SJSA1 (cell line): Measurements from ENCODE around the gene APOL4. TPM values are rescaled to one million over a fixed set of nuclear protein-coding genes. Genes with fewer than 3 reads are reported as not detected.

Source experiments
- DNase-seq, 2 experiments: peaks; one replicate each; pipeline ENCODE4 v3.0.0-alpha.2; 2015 to 2020; ENCODE audit warnings: low spot score in 2 of 2, low read depth in 1 of 2
- H3K27ac ChIP-seq: fragments of 250-450 bp; sonication (Bioruptor Pico); 2 replicates; pipeline ENCODE4 v1.5.1; 2020; ENCODE audit warnings: mild to moderate bottlenecking, moderate library complexity
- H3K27me3 ChIP-seq: fragments of 250-450 bp; sonication (Bioruptor Pico); replicated peaks from 2 replicates; pipeline ENCODE4 v1.5.1; 2020; ENCODE audit warnings: mild to moderate bottlenecking, moderate library complexity
- H3K36me3 ChIP-seq: fragments of 250-450 bp; sonication (Bioruptor Pico); 2 replicates; pipeline ENCODE4 v1.5.1; 2020; ENCODE audit warnings: mild to moderate bottlenecking
- H3K4me1 ChIP-seq: fragments of 250-450 bp; sonication (Bioruptor Pico); replicated peaks from 2 replicates; pipeline ENCODE4 v1.6.1; 2021; ENCODE audit warnings: mild to moderate bottlenecking
- H3K4me3 ChIP-seq: fragments of 250-450 bp; sonication (Bioruptor Pico); 2 replicates; pipeline ENCODE4 v1.5.1; 2020; ENCODE audit warnings: mild to moderate bottlenecking
- H3K9me3 ChIP-seq: fragments of 250-450 bp; sonication (Bioruptor Pico); replicated peaks from 2 replicates; pipeline ENCODE4 v1.5.1; 2020; ENCODE audit warnings: mild to moderate bottlenecking
- total RNA-seq: library from RNA; depleted of rRNA; stranded (reverse); fragments of >200 nt; shearing (Covaris generic); gene quantifications from 2 replicates; pipeline ENCODE4 v1.2.3, GENCODE V29; 2014; rRNA removed

APOL4 gene
- total RNA-seq, 1 experiment from 2014 or later, result 0.08 TPM

GRCh38 chr22:36144886-36145541 lies 56.6 kb downstream of the APOL4 start:
- H3K36me3 ChIP-seq, result no peaks in the 10 kb centered on the region
- H3K9me3 ChIP-seq, result no peaks in the 10 kb centered on the region
- H3K27me3 ChIP-seq, result no peaks in the 10 kb centered on the region
- DNase-seq, result peak; percentile 52 to 66
- no peak overlapping the region for H3K4me3 ChIP-seq
- H3K27ac ChIP-seq, result no peak overlapping the region
- H3K4me1 ChIP-seq, result no peaks in the 10 kb centered on the region

- no peaks in the 10 kb centered on the region for H3K4me1 ChIP-seq
- DNase-seq, result no peak
- no peaks in the 10 kb centered on the region for H3K9me3 ChIP-seq
- H3K27me3 ChIP-seq, result no peaks in the 10 kb centered on the region
- no peak overlapping the region for H3K4me3 ChIP-seq
- H3K36me3 ChIP-seq, result no peaks in the 10 kb centered on the region
- no peak overlapping the region for H3K27ac ChIP-seq
Measured at GRCh38 chr22:36143956-36144355, 57.7 kb downstream of the APOL4 start.

GRCh38 chr22:36143066-36143815 lies 58.4 kb downstream of the APOL4 start:
- no peak overlapping the region for H3K4me3 ChIP-seq
- H3K4me1 ChIP-seq, result no peaks in the 10 kb centered on the region
- H3K27ac ChIP-seq, result no peak overlapping the region
- H3K9me3 ChIP-seq, result no peaks in the 10 kb centered on the region
- H3K27me3 ChIP-seq, result no peaks in the 10 kb centered on the region
- DNase-seq, result no peak
- H3K36me3 ChIP-seq, result no peaks in the 10 kb centered on the region

GRCh38 chr22:36141481-36141880 lies 60.1 kb downstream of the APOL4 start:
- Histone ChIP-seq H3K36me3 (no peaks in the 10 kb centered on the region), H3K27ac (no peak overlapping the region)
- no peak for DNase-seq

More at GRCh38 chr22:36141481-36141880, 60.1 kb downstream of the APOL4 start:
- H3K27me3 ChIP-seq, result no peaks in the 10 kb centered on the region
- H3K4me3 ChIP-seq, result no peak overlapping the region
- no peaks in the 10 kb centered on the region for H3K9me3 ChIP-seq
- H3K4me1 ChIP-seq, result peaks cover 5% of the 10 kb centered on the region

Other genes with a start within 250 kb of the APOL4 start
- 92.3 and 144 TPM in 2 replicates for gene RBFOX2, start 173.0 kb downstream of the APOL4 start, total RNA-seq
- 2.6 and 4.7 TPM in 2 replicates for gene APOL3, start 41.1 kb downstream of the APOL4 start, total RNA-seq
- 23.8 and 29.3 TPM in 2 replicates for gene APOL2, start 37.7 kb upstream of the APOL4 start, total RNA-seq
- gene APOL1, start 51.3 kb upstream of the APOL4 start, total RNA-seq, result 4.4 and 5.8 TPM in 2 replicates
- gene MYH9, start 186.2 kb upstream of the APOL4 start, total RNA-seq, result 510 and 668 TPM in 2 replicates